GM19238 (cell line): ENCODE data around the gene TMEM259.

ENCODE experiments used
- DNase-seq: peaks from one replicate; pipeline ENCODE4 v3.0.0; 2011; ENCODE audit warnings: low spot score; ENCODE audit not compliant: insufficient read length

TMEM259 gene

GRCh38 chr19:989381-990081, 31.4 kb downstream of the TMEM259 start:
- no peak for DNase-seq

GRCh38 chr19:988510-988909, 32.4 kb downstream of the TMEM259 start:
- no peak for DNase-seq

GRCh38 chr19:988081-988480, 32.8 kb downstream of the TMEM259 start:
- no peak for DNase-seq

GRCh38 chr19:986083-986482, 34.8 kb downstream of the TMEM259 start:
- no peak for DNase-seq

GRCh38 chr19:984165-984967, 36.6 kb downstream of the TMEM259 start, which contains the start of gene WDR18:
Gene WDR18, plus strand, starts transcription at chr19:984345. Its CDS starts 9 bp downstream, at chr19:984354.
- DNase-seq: peak; percentile 100

- DNase-seq: peak; percentile 99
Measured at GRCh38 chr19:982567-983170, 38.3 kb downstream of the TMEM259 start.

GRCh38 chr19:980133-980998, 40.6 kb downstream of the TMEM259 start:
- no peak for DNase-seq

GRCh38 chr19:979318-979741, 41.6 kb downstream of the TMEM259 start:
- DNase-seq: no peak

GRCh38 chr19:977058-977464, 43.9 kb downstream of the TMEM259 start:
- DNase-seq: no peak

GRCh38 chr19:976476-976875, 44.4 kb downstream of the TMEM259 start:
- DNase-seq: no peak

GRCh38 chr19:974564-975257, 46.2 kb downstream of the TMEM259 start:
- DNase-seq: no peak

- no peak for DNase-seq
Measured at GRCh38 chr19:973726-974563, 47.0 kb downstream of the TMEM259 start.

GRCh38 chr19:972281-972680, 48.6 kb downstream of the TMEM259 start:
- DNase-seq: no peak

- no peak for DNase-seq
Measured at GRCh38 chr19:971795-972194, 49.1 kb downstream of the TMEM259 start.

- DNase-seq: no peak
Measured at GRCh38 chr19:970695-971094, 50.2 kb downstream of the TMEM259 start.

- no peak for DNase-seq
Measured at GRCh38 chr19:966485-967088, 54.3 kb downstream of the TMEM259 start.

GRCh38 chr19:964761-965694, 55.9 kb downstream of the TMEM259 start:
- DNase-seq: no peak

GRCh38 chr19:964116-964520, 56.8 kb downstream of the TMEM259 start:
- DNase-seq: no peak
